Islet of Langerhans (tissue), 1 donor: ENCODE measurements around the gene MSN.
"Not testable (repeated sequence)": the region's sequence is repeated elsewhere in the genome, so short reads cannot be mapped to it uniquely, and the experiment has no call there.

Source experiments
- FAIRE-seq: peaks from one replicate; lab custom pipeline; 2011; peaks lifted over from hg19 to GRCh38; lab: Jason Lieb, UNC

Gene MSN

DNA sequence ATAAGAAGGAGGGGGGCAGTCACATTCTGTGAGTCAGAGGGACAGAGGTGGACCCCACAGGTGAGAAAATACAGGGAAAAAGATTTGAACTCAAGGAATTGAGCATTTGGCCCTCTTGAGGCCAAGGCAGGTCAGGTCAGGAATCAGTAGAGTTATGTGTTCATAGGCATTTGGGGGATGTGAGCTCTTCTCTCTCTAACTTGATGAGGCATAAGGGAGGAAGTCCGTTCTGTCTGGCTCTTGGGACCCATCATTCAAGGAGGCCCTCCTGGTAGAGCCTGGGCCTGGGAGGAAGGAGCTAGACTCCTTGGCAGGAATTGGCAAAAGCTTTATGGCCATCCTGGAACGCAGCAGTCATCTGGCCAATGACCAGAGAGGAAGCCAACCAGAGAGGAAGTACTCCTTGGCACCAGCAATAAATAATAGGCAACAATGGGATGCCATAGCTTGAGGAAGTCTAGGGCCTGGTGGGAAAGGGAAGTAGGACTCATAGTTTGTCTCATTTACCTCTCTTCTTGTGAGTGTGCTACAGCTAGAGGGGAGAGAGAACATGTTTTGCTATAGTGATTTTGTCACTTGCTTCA is 53.0 kb downstream of the MSN start:
- FAIRE-seq: no peak

DNA sequence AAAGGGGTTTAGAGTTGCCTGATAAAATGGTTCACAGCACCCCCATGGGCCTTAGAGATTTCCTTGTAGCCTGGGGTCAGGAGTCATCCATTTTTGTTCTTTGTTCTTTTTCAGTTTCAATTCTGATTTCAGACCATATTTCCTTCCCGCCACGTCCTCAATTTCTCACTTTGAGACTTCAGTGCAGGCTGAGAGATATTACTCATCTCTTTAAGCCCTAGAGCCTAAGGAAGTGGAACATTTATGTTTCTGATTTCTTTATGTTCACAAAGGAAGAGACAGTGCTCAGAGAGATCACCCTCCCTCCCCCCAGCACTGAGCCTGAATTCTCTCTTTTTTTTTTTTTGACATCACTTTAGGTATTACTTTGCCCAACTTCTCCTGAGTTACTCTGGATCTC is 56.3 kb downstream of the MSN start:
- FAIRE-seq: no peak

DNA sequence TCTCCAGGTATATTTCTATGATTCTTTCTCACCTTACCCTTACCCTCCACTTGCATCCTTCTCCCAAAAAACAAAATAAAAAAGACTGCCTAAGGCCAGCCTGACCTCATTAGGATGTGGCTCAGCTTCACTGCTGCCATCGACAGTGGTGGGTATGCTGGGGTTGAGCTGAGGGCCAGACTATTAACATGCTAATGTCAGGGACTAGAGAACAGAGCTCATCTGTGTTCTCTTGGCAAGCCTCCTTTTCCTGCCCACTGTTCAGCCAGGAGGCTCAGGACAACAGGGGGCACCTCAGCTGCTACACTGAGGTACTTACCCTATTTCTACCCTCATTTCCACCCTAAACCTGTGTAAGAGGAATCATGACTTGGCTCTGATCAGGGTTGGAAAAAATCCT is 59.3 kb downstream of the MSN start:
- no peak for FAIRE-seq

DNA sequence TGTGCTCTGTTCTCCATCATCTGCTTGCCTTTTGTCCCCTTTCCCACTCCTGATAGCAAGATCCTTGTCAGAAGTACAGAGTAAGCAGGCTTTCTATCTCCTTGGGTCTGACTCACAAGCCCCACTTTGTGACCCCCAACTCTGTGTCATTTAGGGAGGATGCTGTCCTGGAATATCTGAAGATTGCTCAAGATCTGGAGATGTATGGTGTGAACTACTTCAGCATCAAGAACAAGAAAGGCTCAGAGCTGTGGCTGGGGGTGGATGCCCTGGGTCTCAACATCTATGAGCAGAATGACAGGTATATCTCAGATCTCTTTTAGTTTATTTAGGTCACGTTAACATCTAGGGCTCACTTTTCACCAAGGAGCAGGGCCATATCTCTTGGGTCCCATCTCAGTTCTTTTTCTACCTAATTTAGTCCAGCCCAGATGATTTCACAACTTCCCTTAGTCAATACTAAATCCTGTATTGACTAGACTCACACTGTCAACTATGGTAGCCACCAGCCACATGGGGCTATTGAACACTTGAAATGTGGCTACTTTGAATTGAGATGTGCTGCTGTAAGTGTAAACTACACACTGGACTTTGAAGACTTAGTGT is 64.3 kb downstream of the MSN start:
- FAIRE-seq: no peak

DNA sequence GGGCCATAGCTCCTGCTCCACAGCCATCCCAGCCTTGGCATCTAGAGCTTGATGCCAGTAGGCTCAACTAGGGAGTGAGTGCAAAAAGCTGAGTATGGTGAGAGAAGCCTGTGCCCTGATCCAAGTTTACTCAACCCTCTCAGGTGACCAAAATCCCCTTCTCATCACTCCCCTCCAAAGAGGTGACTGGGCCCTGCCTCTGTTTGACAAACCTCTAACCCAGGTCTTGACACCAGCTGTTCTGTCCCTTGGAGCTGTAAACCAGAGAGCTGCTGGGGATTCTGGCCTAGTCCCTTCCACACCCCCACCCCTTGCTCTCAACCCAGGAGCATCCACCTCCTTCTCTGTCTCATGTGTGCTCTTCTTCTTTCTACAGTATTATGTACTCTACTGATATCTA is 73.5 kb downstream of the MSN start:
- no peak for FAIRE-seq

DNA sequence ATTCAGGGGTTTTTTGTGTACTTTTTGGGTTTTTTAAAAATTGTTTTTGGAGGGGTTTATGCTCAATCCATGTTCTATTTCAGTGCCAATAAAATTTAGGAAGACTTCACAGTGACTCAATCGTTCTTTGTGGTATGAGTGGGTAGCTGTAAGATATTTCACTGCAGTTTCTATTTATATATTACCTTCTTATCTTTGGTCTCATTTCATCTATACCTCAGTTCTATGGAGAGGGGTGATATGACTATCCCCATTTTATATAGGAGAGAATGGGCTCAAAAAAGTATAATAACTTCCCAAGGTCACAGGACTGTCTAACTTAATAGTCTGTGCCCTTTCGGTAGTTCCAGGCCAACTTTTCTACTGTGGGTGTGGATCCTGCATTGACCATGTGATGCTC is 74.4 kb downstream of the MSN start:
- no peak for FAIRE-seq

DNA sequence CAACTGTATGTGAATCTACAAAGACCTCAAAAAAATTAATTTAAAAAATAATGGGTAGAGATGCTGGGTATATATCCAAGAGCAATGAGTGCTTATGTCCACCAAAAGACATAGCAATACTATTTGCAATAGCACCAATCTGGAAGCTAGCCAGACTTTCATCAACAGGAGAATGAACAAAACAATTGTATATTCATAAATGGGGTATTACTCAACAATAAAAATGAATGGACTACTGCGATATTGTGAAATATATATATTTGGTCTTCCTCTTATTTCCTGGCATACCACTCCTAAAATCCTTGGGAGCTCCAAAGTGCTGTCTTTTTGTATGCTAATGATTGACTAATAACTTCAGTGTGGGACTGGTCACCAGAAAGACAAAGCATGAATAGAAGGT is 77.5 kb downstream of the MSN start:
- FAIRE-seq: no peak

DNA sequence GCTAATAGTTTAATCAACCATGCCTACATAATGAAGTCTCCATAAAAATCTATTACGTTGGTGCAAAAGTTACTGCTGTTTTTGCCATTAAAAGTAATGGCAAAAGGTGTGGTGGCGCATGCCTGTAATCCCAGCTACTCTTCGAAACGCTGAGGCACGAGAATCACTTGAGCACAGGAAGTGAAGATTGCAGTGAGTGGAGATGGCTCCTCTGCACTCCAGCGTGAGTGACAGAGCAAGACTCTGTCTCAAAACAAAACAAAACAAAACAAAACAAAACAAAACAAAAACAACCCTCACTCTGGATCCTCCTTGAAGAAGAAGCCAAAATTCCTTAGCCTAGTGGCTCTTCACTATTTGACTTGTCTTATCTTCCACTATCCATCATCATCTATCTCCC is 78.0 kb downstream of the MSN start:
- no peak for FAIRE-seq

DNA sequence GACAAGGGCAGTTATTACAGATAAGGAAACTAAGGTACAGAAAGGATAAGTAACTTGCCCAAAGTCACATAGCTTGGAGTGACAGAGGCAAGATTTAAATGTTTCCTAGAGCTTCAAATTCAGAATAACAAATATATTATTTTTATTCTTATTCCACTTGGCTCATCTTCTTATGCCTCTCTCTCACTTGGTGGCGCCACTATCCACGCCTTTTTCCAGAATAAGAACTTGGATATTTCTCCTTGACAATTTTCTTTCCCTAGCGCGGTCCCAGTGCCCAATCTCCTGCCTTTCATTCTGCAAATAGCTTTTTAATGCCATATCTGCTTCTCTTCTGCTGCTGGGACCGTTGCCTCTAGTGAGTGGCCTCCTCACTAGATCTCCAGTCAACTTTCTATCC is 78.5 kb downstream of the MSN start:
- no peak for FAIRE-seq

DNA sequence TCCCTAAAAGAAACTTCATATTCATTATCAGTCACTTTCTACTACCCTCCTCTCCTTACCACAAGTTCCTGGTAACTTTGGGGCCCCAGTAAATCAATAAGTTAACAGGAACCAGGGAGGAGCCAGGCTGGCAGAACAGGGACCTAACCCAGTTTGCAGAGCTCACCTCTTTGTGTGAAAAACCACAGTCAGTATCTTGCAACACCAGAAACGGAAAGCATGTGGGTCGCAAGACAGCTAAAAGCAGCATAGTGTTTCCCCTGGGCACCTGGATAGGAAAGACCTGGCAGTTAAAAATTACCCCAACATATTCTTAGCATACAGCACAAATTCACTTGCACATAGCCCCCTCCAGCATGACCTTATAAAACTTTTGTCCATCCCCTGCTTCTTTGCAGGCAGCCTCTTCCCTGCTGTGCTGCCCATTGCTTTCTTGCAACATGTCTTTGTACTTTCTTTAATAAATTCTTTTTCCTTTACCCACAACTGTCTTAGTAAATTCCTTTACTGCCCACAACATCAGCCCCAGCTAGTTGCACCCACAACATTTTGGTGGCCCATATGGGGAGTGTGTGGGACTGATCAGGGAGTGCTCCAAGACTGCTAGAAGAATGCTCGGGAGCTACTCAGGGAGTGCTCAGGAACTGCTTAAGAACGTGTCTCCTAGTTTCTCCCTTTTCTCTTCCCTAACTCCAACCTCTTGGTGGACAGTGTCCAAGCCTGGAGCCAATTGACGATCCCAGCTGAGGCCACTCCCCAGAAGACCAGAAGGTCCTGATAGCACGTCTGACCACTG is 83.4 kb downstream of the MSN start:
- no peak for FAIRE-seq

DNA sequence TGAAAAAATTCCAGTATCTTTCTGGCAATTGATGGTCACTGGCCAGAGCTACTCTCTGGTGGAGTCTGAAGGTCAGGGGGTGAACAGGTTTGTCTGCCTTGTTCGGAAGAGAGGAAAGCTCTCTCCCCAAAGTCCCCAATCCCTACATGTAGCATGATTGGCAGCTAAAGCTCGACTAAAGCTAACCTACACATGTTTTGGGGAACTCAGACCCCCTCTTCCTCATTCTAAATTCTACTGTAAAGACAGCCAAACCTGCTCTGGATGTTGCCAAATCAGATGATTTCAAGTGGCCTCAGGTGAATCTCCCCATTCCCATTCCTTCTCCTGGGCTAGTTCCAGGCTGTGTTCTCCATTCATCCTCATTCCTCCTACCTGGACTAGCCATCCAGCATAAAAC is 84.1 kb downstream of the MSN start:
- no peak for FAIRE-seq

DNA sequence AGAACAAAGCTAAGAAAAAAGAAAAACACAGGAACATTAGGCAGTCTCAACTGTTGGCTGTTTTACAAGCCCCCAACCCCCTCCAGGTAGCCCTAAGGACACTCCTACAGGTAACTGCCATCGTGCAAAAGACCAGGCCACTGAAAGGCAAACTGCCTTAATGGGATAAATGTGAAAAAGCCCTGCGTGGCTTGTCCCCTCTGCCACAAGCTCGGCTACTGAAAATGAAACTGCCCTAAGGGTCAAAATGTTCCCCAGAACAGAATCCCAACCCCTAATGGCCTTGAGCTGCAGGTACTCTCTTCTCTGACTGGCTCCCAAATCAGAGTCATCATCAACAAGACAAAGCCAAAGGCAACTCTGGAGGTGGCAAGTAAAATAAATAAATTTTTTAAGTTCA is 84.8 kb downstream of the MSN start:
- no peak for FAIRE-seq

DNA sequence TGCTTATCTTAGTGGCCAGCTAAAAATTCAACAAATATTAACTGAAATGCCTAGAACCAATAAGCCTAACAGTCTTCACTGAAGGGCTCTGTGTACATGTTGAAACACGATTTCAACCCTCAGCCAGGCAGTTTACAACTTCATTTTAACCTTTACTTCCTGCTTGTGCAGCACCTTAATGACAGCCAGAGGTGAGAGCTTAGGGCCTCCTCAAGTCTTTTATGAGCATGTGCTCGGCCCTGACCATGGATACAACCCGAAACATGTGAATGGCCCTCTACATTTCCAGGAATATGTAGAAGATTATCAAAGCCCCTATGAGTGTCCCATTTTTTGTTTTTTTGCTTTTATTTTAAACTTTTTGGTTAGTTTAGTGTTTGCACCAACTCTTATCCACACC is 88.3 kb downstream of the MSN start:
- FAIRE-seq: no peak

DNA sequence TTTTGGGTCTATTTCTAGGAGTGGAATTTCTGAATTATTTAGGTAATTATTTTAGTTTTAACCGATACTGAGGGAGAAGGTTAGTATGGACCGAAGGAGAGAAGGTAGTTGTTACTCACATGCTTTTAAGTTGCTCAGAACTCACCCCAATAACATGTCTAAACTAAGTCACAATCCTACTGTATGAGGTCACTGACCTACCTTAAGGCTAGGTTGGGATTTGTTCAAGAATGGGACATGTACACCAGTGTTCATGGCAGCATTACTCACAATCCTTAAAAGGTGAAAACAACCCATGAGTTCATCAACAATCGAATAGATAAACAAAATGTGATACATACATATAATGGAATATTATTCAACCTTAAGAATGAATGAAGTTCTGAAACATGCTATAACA is 90.5 kb downstream of the MSN start:
- FAIRE-seq: no peak

DNA sequence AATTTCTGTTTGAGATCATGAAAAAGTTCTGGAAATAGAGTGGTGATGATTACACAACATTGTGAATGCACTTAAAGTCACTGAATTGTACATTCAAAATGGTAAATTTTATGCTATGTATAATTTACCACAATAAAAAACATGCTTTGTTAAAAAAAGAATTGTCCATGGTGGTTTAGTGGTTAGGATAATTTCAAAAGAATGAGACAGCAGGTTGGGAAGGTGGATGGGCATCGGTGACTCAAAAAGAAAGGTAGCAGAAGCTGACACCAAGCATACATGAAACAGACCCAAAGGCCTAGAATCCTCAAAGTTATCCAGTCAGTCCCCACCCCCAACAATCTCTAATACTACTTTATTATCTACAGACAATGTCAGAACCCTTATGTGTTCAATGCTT is 91.1 kb downstream of the MSN start:
- no peak for FAIRE-seq

DNA sequence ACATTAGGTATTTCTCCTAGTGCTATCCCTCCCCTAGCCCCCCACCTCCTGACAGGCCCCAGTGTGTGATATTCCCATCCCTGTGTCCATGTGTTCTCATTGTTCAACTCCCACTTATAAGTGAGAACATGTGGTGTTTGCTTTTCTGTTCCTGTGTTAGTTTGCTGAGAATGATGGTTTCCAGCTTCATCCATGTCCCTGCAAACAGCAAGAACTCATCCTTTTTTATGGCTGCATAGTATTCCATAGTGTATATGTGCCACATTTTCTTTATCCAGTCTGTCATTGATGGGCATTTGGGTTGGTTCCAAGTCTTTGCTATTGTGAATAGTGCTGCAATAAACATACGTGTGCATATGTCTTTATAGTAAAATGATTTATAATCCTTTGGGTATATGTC is 92.1 kb downstream of the MSN start:
- FAIRE-seq: not testable (repeated sequence)

DNA sequence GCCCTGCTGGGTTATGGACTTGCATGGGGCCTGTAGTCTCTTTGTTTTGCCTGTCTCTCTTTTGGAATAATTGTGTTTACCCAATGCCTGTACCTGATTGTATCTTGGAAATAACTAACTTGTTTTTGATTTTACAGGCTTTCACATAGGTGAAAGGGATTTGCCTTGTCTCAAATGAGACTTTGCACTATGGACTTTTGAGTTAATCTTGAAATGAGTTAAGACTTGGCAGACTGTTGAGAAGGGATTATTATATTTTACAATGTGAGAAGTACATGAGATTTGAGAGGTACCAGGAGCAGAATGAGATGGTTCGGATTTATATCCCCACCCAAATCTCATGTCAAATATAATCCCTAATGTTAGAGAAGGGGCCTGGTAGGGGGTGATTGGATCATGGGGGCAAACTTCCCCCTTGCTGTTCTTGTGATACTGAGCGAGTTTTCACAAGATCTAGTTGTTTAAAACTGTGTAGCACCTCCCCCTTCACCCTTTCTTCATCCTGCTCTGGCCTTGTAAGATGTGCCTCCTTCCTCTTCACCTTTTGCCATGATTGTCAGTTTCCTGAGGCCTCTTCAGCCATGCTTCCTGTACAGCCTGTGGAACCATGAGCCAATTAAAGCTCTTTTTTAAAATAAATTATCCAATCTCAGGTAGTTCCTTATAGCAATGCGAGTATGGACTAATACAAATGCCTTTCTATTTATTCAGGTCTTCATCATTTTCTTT is 102.3 kb downstream of the MSN start:
- FAIRE-seq: no peak

DNA sequence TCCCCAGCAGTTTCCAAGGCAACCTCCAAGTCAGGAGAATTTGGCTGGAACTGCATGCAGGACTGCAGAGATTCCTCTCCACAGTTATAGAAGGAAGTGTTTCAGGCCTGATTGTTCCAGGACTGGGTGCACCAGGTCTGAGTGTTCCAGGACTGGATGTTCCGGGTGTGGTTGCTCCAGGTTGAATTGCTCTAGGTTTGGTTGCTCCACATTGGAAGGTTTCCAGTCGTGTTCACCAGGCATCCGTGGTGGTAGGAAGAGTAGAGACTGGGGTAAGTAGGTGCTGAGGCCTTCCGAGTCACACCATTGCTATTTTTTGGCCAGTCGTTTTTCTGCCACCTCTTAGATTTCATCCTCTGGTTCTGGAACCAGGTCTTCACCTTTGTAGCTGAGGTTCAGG is 105.4 kb downstream of the MSN start:
- FAIRE-seq: no peak

DNA sequence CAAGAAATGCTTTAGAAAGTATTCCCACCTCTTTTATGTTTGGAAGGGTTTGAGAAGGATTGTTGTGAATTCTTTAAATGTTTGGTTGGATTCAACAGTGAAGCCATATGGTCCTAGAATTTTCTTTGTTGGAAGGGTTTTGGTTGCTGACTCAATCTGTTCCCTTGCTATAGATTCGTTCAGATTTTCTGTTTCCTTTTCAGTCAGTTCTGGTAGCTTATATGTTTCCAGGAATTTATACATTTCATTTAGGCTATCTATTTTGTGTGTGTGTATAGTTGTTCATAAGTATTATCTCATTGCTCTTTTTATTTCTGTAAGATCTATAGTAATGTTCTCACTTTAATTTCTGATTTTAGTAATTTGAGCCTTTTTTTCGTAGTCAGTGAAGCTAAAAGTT is 114.4 kb downstream of the MSN start:
- no peak for FAIRE-seq

DNA sequence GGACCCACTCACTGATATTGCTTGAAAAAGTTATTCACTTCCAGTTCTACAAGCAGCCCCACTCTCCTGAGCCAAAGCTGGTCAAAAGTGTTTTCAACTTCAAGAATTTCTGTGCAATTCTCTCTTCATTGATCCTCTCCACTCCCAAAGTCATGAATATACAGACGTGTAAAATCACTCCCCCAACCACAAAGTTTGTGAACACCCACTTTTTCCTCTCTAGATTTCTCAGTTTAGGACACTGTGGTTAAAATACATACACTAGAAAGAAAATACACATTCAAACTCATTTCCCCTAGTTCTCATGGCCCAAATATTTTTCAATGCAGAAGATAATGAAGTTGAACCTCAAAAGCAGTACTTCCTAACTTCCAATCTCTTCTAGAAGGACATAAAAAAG is 116.3 kb downstream of the MSN start:
- FAIRE-seq: no peak
